Calu3 (cell line): ENCODE results near the gene PRKAR1A. TPM values are rescaled to one million over a fixed set of nuclear protein-coding genes. Genes with fewer than 3 reads are reported as not detected.

Experiments
- BruUV-seq: library from RNA; stranded (reverse); fragments of 400-500 nt; replicated peaks from 2 replicates; lab custom pipeline; 2021; lab: Mats Ljungman, UMichigan
- CTCF ChIA-PET: fragments of 300-600 bp; sonication (Branson Sonifier 250); formaldehyde crosslinking; loops from one replicate; lab custom pipeline; 2022; ENCODE audit warnings: antibody characterized with exemption; lab: Charles Lee
- DNase-seq: peaks from one replicate; pipeline ENCODE4 v3.0.0; 2022
- H3K27ac Mint-ChIP-seq: one replicate; pipeline ENCODE4 v1.8.0; 2022; ENCODE audit warnings: mixed read lengths; ENCODE audit not compliant: unreplicated experiment
- H3K27me3 Mint-ChIP-seq: one replicate; pipeline ENCODE4 v1.8.0; 2022; ENCODE audit warnings: mixed read lengths; ENCODE audit not compliant: unreplicated experiment
- H3K36me3 Mint-ChIP-seq: one replicate; pipeline ENCODE4 v1.8.0; 2022; ENCODE audit warnings: mild to moderate bottlenecking, moderate library complexity, mixed read lengths; ENCODE audit not compliant: insufficient read depth, unreplicated experiment
- H3K4me1 Mint-ChIP-seq: one replicate; pipeline ENCODE4 v1.8.0; 2022; ENCODE audit warnings: mild to moderate bottlenecking, low read depth, mixed read lengths; ENCODE audit not compliant: unreplicated experiment
- H3K4me3 Mint-ChIP-seq: one replicate; pipeline ENCODE4 v1.8.0; 2022; ENCODE audit warnings: mild to moderate bottlenecking, low read depth, moderate library complexity, mixed read lengths; ENCODE audit not compliant: unreplicated experiment
- H3K9me3 Mint-ChIP-seq: one replicate; pipeline ENCODE4 v1.8.0; 2022; ENCODE audit warnings: low read depth, mixed read lengths; ENCODE audit not compliant: unreplicated experiment
- intact Hi-C: fragments of 100-400 bp; cut with micrococcal nuclease; formaldehyde crosslinking; loops from one replicate; pipeline ENCODE4 v1.10.0; 2022; ENCODE audit not compliant: unreplicated experiment
- total RNA-seq: library from RNA; stranded (reverse); gene quantifications from 2 replicates; pipeline ENCODE4 v1.2.3, GENCODE V29; 2022
- TF ChIP-seq, protein P1 (sequence below): fragments of 200-600 bp; IDR thresholded peaks from one replicate; pipeline ENCODE4 v1.8.0; 2022; ENCODE audit warnings: antibody characterized with exemption; ENCODE audit not compliant: unreplicated experiment

PRKAR1A gene
- total RNA-seq, 1 experiment from 2014 or later = 239 TPM

DNA sequence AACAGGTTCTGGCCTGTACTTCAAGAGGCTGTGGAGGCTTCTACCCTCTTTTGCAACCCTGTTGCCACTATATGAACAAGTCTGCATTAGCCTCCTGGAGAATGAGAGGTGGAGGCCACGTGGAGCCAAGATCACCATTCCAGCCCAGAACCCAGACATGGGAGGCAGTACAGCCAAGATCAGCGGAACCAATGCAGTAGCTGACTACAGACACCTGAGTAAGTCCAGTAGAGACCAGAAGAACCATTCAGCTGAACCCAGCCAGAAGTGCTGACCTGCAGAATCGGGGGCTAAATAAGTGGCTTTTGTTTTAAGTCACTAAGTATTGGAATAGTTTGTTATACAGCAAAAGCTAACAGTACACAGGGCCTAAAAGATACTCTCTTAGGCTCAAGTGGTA, 76.9 kb downstream of the PRKAR1A start:
- H3K27me3 Mint-ChIP-seq = peaks cover 24% of the 10 kb centered on the region
- TF ChIP-seq, protein P1, sequence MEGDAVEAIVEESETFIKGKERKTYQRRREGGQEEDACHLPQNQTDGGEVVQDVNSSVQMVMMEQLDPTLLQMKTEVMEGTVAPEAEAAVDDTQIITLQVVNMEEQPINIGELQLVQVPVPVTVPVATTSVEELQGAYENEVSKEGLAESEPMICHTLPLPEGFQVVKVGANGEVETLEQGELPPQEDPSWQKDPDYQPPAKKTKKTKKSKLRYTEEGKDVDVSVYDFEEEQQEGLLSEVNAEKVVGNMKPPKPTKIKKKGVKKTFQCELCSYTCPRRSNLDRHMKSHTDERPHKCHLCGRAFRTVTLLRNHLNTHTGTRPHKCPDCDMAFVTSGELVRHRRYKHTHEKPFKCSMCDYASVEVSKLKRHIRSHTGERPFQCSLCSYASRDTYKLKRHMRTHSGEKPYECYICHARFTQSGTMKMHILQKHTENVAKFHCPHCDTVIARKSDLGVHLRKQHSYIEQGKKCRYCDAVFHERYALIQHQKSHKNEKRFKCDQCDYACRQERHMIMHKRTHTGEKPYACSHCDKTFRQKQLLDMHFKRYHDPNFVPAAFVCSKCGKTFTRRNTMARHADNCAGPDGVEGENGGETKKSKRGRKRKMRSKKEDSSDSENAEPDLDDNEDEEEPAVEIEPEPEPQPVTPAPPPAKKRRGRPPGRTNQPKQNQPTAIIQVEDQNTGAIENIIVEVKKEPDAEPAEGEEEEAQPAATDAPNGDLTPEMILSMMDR = no peak
- H3K9me3 Mint-ChIP-seq = no peaks in the 10 kb centered on the region
- CTCF ChIA-PET = no interaction called here
- no peak overlapping the region for H3K4me3 Mint-ChIP-seq
- no peak for DNase-seq
- no peak overlapping the region for H3K27ac Mint-ChIP-seq
- H3K4me1 Mint-ChIP-seq = peaks cover 23% of the 10 kb centered on the region
- intact Hi-C loops = no loop called here
- H3K36me3 Mint-ChIP-seq = peaks cover 5% of the 10 kb centered on the region
- BruUV-seq = no TSS peak

DNA sequence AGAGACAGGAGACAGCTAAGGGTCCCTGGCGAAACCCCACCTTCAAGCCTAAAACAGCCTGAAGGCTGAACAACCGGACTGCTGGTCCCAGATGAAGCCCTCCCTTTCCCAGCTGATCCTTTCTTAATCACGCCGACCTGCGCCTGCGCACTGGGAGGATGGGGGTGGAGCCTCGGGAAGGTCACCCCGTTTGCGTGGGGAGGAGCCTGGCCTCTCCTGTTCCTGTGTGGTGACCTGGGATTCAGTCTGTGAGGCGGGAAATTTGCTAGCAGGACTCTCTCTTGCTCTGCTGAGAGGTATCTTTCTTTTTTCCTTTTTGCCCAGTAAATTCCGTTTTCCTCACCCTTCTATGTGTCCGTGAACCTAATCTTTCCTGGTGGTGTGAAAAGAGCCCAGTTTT, 79.4 kb downstream of the PRKAR1A start:
- H3K36me3 Mint-ChIP-seq = no peaks in the 10 kb centered on the region
- no peaks in the 10 kb centered on the region for H3K9me3 Mint-ChIP-seq
- TF ChIP-seq, protein P1 = no peak
- intact Hi-C loops = no loop called here
- no peak overlapping the region for H3K4me3 Mint-ChIP-seq
- BruUV-seq = no TSS peak
- no peak for DNase-seq
- CTCF ChIA-PET = no interaction called here
- H3K27ac Mint-ChIP-seq = no peak overlapping the region
- H3K4me1 Mint-ChIP-seq = no peaks in the 10 kb centered on the region
- peaks cover 39% of the 10 kb centered on the region for H3K27me3 Mint-ChIP-seq

DNA sequence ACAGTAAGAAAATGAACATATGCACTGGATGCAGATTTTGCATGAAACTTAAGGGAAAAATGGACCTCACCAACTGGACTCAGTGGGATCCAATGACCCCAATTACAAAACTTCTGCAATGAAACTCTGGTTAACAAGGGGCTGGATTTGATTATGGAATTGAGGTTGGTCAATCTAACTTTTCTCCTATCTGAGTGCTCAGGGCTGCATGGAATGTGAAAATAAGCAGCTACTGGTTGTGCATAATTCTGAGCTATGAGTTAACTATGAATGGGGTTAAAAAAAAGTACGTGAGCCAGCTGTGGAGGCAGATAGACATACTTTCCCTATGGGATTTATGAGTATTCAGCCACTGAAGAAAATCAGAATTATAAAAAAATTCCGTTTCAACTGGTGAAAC, 79.8 kb downstream of the PRKAR1A start:
- TF ChIP-seq, protein P1 = no peak
- peaks cover 39% of the 10 kb centered on the region for H3K27me3 Mint-ChIP-seq
- H3K9me3 Mint-ChIP-seq = no peaks in the 10 kb centered on the region
- H3K4me1 Mint-ChIP-seq = no peaks in the 10 kb centered on the region
- DNase-seq = no peak
- intact Hi-C loops = no loop called here
- BruUV-seq = no TSS peak
- no peak overlapping the region for H3K27ac Mint-ChIP-seq
- CTCF ChIA-PET = no interaction called here
- no peak overlapping the region for H3K4me3 Mint-ChIP-seq
- no peaks in the 10 kb centered on the region for H3K36me3 Mint-ChIP-seq

DNA sequence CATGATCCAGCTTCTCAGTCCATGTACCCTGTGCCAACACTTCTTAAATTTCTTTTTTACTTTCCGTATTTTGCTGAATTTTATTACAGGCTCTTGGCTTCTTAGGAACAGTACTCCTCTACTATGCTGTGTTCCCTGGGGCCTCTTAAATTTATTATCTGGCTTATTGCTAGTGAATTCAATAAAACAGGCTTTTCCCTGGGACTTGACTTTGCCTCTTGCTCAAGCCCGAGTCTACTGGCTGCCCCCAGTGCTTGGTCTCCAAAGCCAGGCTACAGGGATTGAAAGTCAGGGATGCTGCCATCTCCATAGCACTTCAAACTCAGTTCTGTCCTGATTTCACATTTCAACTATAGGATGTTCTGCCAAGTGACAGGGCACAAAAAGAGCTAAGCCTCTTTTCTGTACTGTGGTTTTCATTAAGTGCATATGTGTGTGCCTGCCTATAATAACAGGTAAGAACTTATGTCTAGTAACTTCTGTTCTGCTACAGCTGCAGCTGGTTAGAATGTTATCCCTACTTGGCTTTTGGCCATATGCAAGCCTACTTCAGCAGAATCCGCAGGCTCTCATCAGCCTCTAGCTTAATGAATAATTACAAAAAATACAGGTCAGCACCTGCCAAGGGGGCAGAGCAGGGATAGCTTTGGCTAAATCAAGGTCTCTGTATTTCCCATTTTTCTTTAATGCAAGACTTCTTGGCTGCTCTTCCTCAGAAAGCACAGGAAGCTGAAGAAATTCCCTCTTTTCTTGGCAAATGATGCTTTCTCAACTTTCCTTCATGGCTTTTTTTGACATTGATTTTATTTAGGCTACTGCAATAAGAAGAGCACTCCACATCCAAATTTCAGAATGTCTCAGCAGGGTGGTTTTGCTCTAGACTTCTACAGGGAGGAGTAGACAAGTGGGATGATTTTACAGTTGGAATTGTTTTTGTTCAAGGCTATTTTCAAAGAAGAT, 80.7 kb downstream of the PRKAR1A start:
- Mint-ChIP-seq H3K9me3 (no peaks in the 10 kb centered on the region), H3K4me1 (no peaks in the 10 kb centered on the region), H3K4me3 (no peak overlapping the region), H3K27ac (no peak overlapping the region), H3K27me3 (peaks cover 39% of the 10 kb centered on the region), H3K36me3 (no peaks in the 10 kb centered on the region)
- TF ChIP-seq, protein P1 = no peak
- intact Hi-C loops = no loop called here
- no peak for DNase-seq
- CTCF ChIA-PET = no interaction called here
- no TSS peak for BruUV-seq
